ENCODE measurements around the gene PTK7. TPM values are rescaled to one million over a fixed set of nuclear protein-coding genes. Genes with fewer than 3 reads are reported as not detected.

The PTK7 gene
- total RNA-seq, 1 experiment from 2014 or later: 105 TPM

DNA sequence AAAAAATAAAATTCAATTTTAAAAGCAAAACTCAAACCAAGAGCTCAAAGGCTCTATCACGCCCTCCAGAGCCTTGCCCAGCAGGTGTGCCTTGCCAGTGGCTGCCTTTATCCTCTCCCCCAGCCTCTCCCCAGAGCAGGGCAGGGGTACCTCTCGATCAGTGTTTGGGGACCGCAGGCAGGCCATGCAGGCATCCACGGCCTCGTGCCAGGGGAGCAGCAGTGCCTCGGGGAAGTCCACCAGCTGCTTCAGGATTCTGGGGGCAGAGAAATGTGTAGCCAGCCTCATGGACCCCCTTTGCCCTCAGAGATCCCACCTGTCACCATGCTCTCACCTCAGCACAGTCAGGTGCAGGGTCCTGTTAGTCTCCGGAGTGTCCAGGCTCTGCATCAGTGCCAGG, 28.1 kb upstream of the PTK7 start:
- Histone ChIP-seq H3K27me3 (ENCODE audit: insufficient read depth, low read length) (no peaks in the 10 kb centered on the region), H3K4me1 (ENCODE audit: control insufficient read depth in 1 of 2, insufficient read depth in 2 of 2, low read length in 2 of 2) (peaks cover 0 to 9% of the 10 kb centered on the region in 2 experiments; a peak in 3 of 4 replicates), H3K36me3 (ENCODE audit: control insufficient read depth in 1 of 2, insufficient read depth in 2 of 2, low read length in 2 of 2) (peaks cover 5 to 17% of the 10 kb centered on the region in 2 experiments; a peak in 3 of 4 replicates), H4K20me1 (ENCODE audit: insufficient read depth) (no peaks in the 10 kb centered on the region), H3K4me2 (ENCODE audit: low read length) (no peak overlapping the region), H3K27ac (ENCODE audit: low read depth, low read length) (no peak overlapping the region), H3K9me3 (ENCODE audit: control insufficient read depth in 1 of 2, insufficient read depth in 1 of 2, low read depth in 1 of 2, low read length in 2 of 2) (no peaks in the 10 kb centered on the region), H2AFZ (ENCODE audit: low read depth, low read length, poor library complexity, severe bottlenecking) (no peak overlapping the region), H3K4me3 (replicated peaks in 1 of 2; ENCODE audit: low read depth in 1 of 2, low read length in 2 of 2) (no peak overlapping the region), H3K9ac (ENCODE audit: low read length) (no peak overlapping the region), H3K79me2 (ENCODE audit: insufficient read depth, low read length) (peaks cover 16% of the 10 kb centered on the region), H3K9me2 (ENCODE audit: insufficient read depth) (no peaks in the 10 kb centered on the region)
- TF ChIP-seq JUND (IDR thresholded peaks at IDR 0.05) (no peak), ZBTB33 (IDR thresholded peaks at IDR 0.05; ENCODE audit: extremely low read depth, insufficient replicate concordance, low read length) (no peak), EZH2phosphoT487 (IDR thresholded peaks at IDR 0.05; ENCODE audit: borderline replicate concordance) (no peak), ZFX (IDR thresholded peaks at IDR 0.05) (no peak), YY1 (IDR thresholded peaks at IDR 0.05; ENCODE audit: extremely low read depth, insufficient replicate concordance, low read depth, low read length) (no peak), FOSL1 (IDR thresholded peaks at IDR 0.05; ENCODE audit: low read depth) (no peak), SP1 (IDR thresholded peaks at IDR 0.05; ENCODE audit: low read depth) (no peak), POLR2AphosphoS5 (IDR thresholded peaks at IDR 0.05; ENCODE audit: low read depth, low read length) (no peak), CBX3 (IDR thresholded peaks at IDR 0.05; ENCODE audit: low read depth) (no peak), ELF1 (IDR thresholded peaks at IDR 0.05; ENCODE audit: borderline replicate concordance, low read depth) (no peak), RAD21 (IDR thresholded peaks at IDR 0.05; ENCODE audit: low read depth) (no peak), MAX (IDR thresholded peaks at IDR 0.05) (no peak), CEBPB (IDR thresholded peaks at IDR 0.05; ENCODE audit: low read depth) (no peak), TCF7L2 (IDR thresholded peaks at IDR 0.05; ENCODE audit: borderline replicate concordance, extremely low read depth, insufficient read depth, insufficient read length) (no peak), REST (IDR thresholded peaks at IDR 0.05; ENCODE audit: low read depth) (no peak), EZH2 (IDR thresholded peaks at IDR 0.05) (no peak), ZNF274 (IDR thresholded peaks at IDR 0.05; ENCODE audit: low read depth, low read length) (no peak), EGR1 (IDR thresholded peaks at IDR 0.05; ENCODE audit: low read depth) (no peak)
- TF ChIP-seq, protein P1, sequence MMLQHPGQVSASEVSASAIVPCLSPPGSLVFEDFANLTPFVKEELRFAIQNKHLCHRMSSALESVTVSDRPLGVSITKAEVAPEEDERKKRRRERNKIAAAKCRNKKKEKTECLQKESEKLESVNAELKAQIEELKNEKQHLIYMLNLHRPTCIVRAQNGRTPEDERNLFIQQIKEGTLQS (IDR thresholded peaks at IDR 0.05): no peak
- DNase-seq (ENCODE audit: low read depth, low spot score) (no peak), ATAC-seq (no peak)
- ChIA-PET CTCF (interaction anchor here (0.5 kb wide), 1 partner anchor 319 kb away, joined by 4 read pairs; no protein-coding TSS in a partner anchor), POLR2A (no interaction called here), RAD21 (ENCODE audit: low non-redundant PET in 1 of 2, low total read pairs in 2 of 2, uncharacterized antibody in 2 of 2, unreplicated experiment in 2 of 2) (no interaction called here)
- no TSS peak for BruUV-seq (replicated peaks)
- intact Hi-C loops (cut with micrococcal nuclease): no loop called here
